Measurements from ENCODE around the gene GALM. TPM values are rescaled to one million over a fixed set of nuclear protein-coding genes. Genes with fewer than 3 reads are reported as not detected.

The GALM gene
- total and polyA plus RNA-seq, 2 of the 8 experiments (the other 6 are each of a cell fraction or from before 2014, with no cell fraction given) = 9.9 to 13.1 TPM

DNA sequence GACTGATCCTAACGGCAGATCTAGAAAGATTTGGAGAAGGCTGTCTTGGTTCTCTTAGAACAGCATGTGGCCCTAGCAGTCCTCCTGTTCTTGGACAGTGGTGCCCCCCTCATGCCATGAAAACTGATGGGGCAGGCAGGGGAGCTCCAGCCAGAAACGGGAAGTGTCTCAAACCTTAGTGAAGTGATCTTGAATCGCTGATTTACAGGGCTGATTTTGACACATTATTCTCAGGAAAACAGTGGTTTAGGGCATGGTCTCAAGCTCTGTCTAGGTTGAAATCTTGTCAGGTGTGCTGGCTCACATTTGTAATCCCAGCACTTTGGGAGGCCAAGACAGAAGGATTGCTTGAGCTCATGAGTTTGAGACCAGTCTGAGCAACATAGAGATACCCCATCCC is 47.4 kb downstream of the GALM start:
- H3K4me1 ChIP-seq (replicated peaks in 1 of 4; ENCODE audit: control insufficient read depth in 3 of 4, insufficient read depth in 4 of 4, low read length in 3 of 4) = peaks cover 0 to 7% (median 3%) of the 10 kb centered on the region in 4 experiments; a peak in 3 of 7 replicates
- H3K27me3 ChIP-seq (replicated peaks in 1 of 4; ENCODE audit: control insufficient read depth in 3 of 4, extremely low read depth in 1 of 4, insufficient read depth in 3 of 4, low read length in 3 of 4) = no peaks in the 10 kb centered on the region
- no peak overlapping the region for H3K27ac ChIP-seq (ENCODE audit: low read depth, low read length)
- H3K79me2 ChIP-seq (ENCODE audit: control insufficient read depth in 1 of 2, insufficient read depth in 2 of 2, low read length in 2 of 2) = no peaks in the 10 kb centered on the region
- WGBS, 2 experiments (ENCODE audit: extremely low coverage in 1 of 2, insufficient coverage in 1 of 2, insufficient read length in 1 of 2, insufficient replicate concordance in 2 of 2, low coverage in 1 of 2, low lambda C conversion rate in 2 of 2, missing lambda C conversion rate in 1 of 2) = 88% methylated on average over 3 of the region's 3 CpGs; no CpG with 5 or more reads in 1 of the 2 experiments
- no peak overlapping the region for H3K4ac ChIP-seq (replicated peaks; ENCODE audit: insufficient read length, low read depth, low read length)
- no peak overlapping the region for H4K91ac ChIP-seq (replicated peaks; ENCODE audit: insufficient read length, low read length)
- no peak overlapping the region for H3K4me3 ChIP-seq (ENCODE audit: extremely low read depth in 1 of 4, insufficient read depth in 2 of 4, low read depth in 3 of 4, low read length in 4 of 4)
- H2BK20ac ChIP-seq (ENCODE audit: low read length) = no peak overlapping the region
- no peak overlapping the region for H2BK5ac ChIP-seq (ENCODE audit: low read depth, low read length)
- H4K20me1 ChIP-seq (replicated peaks in 1 of 2; ENCODE audit: control insufficient read depth in 1 of 2, insufficient read depth in 2 of 2, low read length in 2 of 2) = peaks cover 0 to 1% of the 10 kb centered on the region in 2 experiments
- no peak overlapping the region for H2BK120ac ChIP-seq (replicated peaks; ENCODE audit: low read depth, low read length)
- H3K9ac ChIP-seq (replicated peaks in 1 of 4; ENCODE audit: extremely low read depth in 1 of 4, low read depth in 3 of 4, low read length in 3 of 4) = no peak overlapping the region
- H3K4me2 ChIP-seq (ENCODE audit: insufficient read depth in 1 of 2, low read depth in 2 of 2, low read length in 2 of 2) = no peak overlapping the region
- H3K23me2 ChIP-seq (ENCODE audit: low read depth, low read length) = peaks cover 3% of the 10 kb centered on the region; the same call in 1 of the 2 replicates
- ChIA-PET POLR2A (ENCODE audit: partially characterized antibody) (interaction anchor here (0.9 to 1.4 kb wide), 2 partner anchors 28 to 33 kb away, joined by 3 to 4 read pairs; no protein-coding TSS in a partner anchor), CTCF (ENCODE audit: partially characterized antibody) (interaction anchor here (0.9 to 1.9 kb wide), 3 partner anchors 60 to 132 kb away, joined by 3 to 8 read pairs (median 4); no protein-coding TSS in a partner anchor)
- H2AK5ac ChIP-seq (ENCODE audit: low read depth, low read length) = no peak overlapping the region
- no peak overlapping the region for H3K14ac ChIP-seq (ENCODE audit: insufficient read length)
- no peaks in the 10 kb centered on the region for H3K79me1 ChIP-seq (ENCODE audit: low read depth, low read length)
- H4K8ac ChIP-seq (ENCODE audit: extremely low read depth, insufficient read depth, low read length) = no peak overlapping the region
- no peak overlapping the region for H4K5ac ChIP-seq (ENCODE audit: insufficient read length, low read depth, low read length)
- 0 out of 4 replicates have a peak, but pooled peaks cover 0 to 3% of the 10 kb centered on the region in 2 experiments for H3K9me3 ChIP-seq (ENCODE audit: insufficient read depth in 2 of 2, low read depth in 1 of 2, low read length in 1 of 2)
- H2BK12ac ChIP-seq (ENCODE audit: low read depth, low read length) = no peak overlapping the region
- H3K18ac ChIP-seq (ENCODE audit: extremely low read depth, low read length) = no peak overlapping the region
- H2AFZ ChIP-seq (ENCODE audit: low read length) = no peak overlapping the region
- H3K56ac ChIP-seq (replicated peaks; ENCODE audit: insufficient read length, low read depth, low read length) = no peak overlapping the region
- no peak for FAIRE-seq
- H3K36me3 ChIP-seq (ENCODE audit: control insufficient read depth in 2 of 4, insufficient read depth in 4 of 4, low read length in 3 of 4) = no peaks in the 10 kb centered on the region; a peak in 1 of 8 replicates
- no peak for DNase-seq (ENCODE audit: low read depth in 1 of 2, low spot score in 2 of 2)
- no peak overlapping the region for H2BK15ac ChIP-seq (ENCODE audit: low read length)
- no peak overlapping the region for H3K23ac ChIP-seq (ENCODE audit: insufficient read length)
- TF ChIP-seq SIX5 (IDR thresholded peaks at IDR 0.05; ENCODE audit: low read depth, low read length) (no peak), YY1 (IDR thresholded peaks at IDR 0.05; ENCODE audit: low read depth, low read length) (no peak), MAFK (IDR thresholded peaks at IDR 0.05; ENCODE audit: low read depth, low read length) (no peak), SUZ12 (IDR thresholded peaks at IDR 0.05; ENCODE audit: low read length) (no peak), KDM4A (IDR thresholded peaks at IDR 0.05; ENCODE audit: low read depth, low read length, severe bottlenecking) (no peak), RNF2 (IDR thresholded peaks at IDR 0.05; ENCODE audit: borderline replicate concordance, low read depth, low read length, missing control alignments, poor library complexity, severe bottlenecking) (no peak), CHD2 (IDR thresholded peaks at IDR 0.05; ENCODE audit: low read length) (no peak), SP1 (IDR thresholded peaks at IDR 0.05; ENCODE audit: low read depth, low read length) (no peak), CHD1 (IDR thresholded peaks at IDR 0.05; ENCODE audit: low read depth, low read length) (no peak), HDAC2 (IDR thresholded peaks at IDR 0.05; ENCODE audit: borderline replicate concordance in 1 of 2, low read depth in 2 of 2, low read length in 2 of 2) (no peak)
- TF ChIP-seq, protein P1, sequence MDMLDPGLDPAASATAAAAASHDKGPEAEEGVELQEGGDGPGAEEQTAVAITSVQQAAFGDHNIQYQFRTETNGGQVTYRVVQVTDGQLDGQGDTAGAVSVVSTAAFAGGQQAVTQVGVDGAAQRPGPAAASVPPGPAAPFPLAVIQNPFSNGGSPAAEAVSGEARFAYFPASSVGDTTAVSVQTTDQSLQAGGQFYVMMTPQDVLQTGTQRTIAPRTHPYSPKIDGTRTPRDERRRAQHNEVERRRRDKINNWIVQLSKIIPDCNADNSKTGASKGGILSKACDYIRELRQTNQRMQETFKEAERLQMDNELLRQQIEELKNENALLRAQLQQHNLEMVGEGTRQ (IDR thresholded peaks at IDR 0.05; ENCODE audit: low read length) = no peak
- TF ChIP-seq, protein P2, sequence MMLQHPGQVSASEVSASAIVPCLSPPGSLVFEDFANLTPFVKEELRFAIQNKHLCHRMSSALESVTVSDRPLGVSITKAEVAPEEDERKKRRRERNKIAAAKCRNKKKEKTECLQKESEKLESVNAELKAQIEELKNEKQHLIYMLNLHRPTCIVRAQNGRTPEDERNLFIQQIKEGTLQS (IDR thresholded peaks at IDR 0.05; ENCODE audit: insufficient read depth, low read depth, low read length) = no peak
